Activated T-cell treated with anti-CD3 and anti-CD28 coated beads for 1 hour (primary cell): ENCODE measurements around the gene ABLIM1.

ENCODE experiments used
- DNase-seq: peaks from one replicate; pipeline ENCODE4 v3.0.0-alpha.2; 2020; ENCODE audit warnings: low read depth

Gene ABLIM1

DNA sequence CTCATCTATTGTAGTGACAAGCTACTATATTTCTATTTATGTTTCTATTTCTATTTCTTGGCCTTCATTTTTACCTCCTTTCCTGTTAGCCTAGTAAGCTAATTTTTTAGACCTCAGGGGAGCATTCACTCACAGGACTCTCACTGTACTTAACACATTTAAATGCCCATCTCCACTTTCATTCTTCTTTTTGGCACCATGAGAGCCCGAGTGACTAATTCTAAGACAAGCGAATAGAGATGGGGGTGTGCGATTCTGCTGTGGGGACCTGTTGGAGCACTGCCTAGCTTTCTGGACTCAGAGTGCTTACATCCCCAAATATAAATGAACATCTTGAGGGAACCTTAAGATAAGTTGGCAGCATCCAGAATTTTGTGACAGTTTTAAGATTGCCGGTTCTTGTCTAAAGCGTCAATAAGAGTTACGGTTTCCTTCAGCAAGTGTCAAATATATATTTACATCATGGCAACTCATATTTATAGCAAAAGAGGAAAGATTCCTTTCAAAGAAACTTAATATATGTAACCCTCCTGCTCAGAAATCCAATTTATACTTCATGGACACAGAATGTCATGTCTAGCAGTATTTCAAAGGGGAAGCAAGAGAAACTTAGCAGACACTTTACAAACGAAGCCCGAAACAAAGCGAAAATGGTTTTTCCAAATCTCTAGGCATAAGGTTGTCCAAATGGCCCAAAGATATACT lies 199.7 kb downstream of the ABLIM1 start:
- no peak for DNase-seq

DNA sequence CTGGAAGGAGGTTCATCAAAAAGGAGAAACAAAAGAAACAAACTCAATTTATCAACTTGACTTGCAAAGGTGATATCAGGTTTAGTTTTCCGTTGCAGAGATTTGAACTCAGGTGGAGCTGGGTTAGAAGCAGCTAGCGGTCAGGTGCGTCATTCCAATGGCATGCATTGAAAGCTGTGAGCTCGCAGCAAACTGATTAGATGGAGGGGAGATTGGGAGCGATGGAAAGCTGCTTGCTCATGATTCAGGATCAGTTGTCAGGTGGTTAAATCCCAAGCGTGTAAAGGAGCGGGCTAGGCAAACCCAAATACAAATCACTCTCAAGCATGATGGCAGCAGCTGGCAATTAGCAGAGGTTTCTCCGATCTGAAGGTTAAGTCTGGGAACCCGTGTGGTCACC lies 204.5 kb downstream of the ABLIM1 start:
- no peak for DNase-seq

DNA sequence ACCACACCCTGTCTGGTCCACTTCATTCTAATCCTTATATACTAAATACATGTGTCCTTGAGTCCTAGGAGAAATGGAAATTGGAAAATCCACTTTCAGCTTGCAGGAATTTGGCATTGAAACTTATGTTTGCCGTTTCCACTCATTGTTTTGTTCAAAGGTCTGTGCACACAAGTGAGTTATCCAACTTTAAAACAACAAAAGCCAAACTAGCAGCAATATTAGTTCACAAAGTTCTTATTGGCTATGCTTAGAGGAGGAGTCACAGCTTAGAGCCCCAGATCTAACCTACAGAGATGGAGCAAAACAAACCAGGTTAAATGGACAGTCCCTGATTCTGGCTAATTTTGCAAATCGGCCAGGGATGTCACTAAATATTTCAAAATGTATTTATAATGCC lies 209.2 kb downstream of the ABLIM1 start:
- DNase-seq, result no peak

DNA sequence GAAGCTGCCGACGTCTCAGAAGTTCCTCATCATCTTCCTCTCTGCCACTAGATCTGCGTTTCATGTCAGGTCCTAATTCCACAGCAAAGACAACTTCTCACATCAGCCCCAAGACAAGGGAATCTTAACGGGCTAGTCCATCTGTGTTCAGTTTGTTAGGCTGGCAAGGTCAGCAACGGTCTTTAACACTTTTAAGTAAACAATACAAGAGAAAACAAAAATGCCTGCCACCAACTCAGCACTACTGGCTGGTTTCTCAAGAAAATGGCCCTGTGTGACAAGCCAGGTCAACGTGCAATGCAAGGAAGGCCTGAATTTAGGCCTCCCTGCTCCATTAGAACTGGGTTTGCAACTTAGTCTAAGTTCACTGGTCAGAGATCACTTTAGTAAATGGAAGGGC lies 212.7 kb downstream of the ABLIM1 start:
- no peak for DNase-seq

DNA sequence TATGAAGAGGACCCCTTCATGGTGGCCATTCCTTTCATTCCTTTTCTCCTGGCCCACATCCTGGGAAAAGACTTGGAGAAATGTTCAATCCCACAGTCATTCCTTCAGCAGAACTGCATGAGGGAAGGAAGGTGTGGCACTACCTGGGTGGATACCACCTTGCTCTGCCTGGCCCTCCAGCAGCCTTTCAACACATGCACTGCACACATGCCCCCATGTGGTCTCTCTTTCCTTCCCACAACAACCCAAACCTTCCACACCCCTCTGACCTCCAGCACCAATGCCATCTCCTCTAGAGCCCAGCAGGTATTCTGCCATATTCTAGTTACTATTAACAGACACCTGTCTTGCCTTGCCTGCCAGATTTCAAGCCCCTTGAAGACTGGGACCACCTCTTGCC lies 213.3 kb downstream of the ABLIM1 start:
- DNase-seq, result no peak

DNA sequence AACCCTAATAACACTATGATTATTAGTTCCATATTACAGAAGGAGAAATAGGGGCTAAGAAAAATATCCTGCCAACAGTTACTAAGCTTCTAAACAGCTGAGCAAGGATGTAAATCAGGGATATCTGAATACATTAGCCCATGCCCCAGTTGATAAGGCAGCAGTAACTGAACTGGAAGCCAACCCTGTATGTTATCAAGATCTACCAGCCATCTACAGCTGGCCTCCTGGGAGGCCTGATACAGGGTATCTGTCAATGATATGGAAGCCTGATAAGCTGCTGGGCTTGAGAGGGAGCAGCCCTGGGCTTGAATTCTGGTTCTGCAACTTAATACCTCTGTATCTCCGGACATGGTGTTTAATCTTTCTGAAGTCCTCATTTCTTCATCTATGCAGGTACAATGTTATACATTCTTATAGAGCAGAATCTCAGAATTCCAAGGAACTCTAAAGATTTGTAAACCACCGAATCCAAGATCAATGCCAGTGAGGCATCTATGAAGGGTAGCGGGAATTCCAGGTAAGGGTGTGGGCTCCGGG lies 215.9 kb downstream of the ABLIM1 start:
- DNase-seq, result no peak

DNA sequence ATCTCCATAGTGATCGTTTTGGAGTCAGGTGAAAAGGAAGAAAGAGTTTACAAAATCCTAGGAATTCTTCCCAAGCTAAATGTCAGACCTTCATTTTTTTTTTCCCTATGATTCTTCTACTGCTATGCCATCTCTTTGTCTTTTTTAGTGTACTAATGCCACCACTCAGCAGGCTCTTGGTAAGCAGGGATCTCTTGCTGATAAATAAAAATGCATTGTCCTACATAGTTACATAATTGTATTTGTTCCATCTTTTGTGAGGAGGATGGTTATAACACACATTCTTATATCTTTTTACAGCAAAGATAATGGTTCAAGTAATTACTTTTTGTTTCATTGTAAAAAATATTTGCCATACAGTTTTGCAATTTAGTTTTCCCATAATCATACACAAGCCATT lies 217.0 kb downstream of the ABLIM1 start:
- no peak for DNase-seq

DNA sequence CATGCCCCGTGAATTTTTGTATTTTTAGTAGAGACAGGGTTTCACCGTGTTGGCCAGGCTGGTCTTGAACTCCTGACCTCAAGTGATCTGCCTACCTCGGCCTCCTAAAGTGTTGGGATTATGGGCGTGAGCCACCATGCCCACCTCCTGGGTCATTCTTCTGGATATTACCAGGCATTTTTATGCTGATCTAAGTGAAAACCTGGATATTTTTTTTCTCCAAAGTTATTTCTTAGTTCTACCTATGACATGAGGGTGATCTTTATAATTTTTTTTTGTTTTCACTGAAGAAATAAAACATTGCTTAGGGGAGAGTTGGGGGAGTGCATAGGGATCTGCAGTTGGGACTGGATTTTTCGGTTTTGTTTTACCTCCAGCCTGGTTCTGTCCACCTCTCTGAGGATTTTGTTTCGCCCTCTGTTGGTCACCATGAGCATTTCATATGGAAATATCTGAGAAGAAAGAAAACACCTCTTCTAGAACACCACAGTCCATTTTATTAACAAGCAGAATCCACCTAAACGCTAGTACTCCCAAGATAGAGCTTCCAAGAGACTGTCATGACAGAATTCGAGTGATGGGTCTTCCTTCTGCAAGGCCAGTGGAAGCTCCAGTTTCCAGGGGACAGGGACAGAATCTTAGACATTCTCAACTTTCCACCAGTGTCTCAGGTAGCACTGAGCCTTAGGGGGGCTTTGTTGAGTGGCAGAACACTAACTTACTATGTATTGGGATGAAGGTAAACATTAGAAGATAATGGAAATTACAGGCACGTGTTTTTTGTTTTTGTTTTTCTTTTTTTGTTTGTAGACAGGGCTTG lies 220.4 kb downstream of the ABLIM1 start:
- DNase-seq, result no peak

DNA sequence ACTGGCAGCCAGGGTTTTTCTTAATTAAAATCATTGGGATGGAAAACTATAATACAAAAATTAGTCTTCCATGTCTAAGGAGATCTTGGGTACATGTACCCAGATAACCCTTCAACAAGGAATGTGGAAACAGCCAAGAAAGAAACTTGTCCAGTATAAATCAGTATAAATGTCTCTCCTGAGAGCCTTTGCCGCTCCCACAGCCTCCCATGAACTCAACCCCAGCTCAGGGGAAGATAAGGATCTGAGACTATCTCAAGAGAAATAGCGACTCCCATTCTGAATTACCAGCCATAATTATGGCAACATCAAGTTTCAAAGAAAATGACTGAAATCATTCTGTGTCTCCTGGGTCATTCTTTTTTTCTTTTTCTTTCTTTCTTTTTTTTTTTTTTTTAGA lies 221.1 kb downstream of the ABLIM1 start:
- no peak for DNase-seq

DNA sequence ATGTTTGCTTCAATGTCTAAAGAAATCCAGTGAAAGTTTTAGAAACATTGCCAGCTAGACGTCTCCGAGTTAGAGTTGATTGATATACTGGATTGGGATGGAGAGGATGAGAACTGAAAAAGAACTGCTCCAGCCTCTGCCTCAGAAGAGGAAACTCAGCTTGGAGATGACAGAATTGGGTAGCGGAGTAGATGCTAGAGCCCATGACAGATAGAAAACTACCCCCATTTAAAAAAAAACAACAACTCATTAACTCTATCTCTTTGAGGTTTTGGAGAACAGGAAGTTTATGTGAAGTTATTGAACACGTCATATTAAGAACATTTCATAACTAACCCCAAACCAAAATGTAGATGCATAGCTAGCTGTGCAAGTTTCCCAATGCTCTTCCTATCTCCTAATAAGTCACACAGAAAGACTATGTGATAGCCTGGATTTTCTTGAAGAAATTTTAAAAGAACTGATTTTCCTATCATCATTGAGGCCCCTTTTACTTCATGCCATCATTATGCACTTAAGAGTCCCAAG lies 225.4 kb downstream of the ABLIM1 start:
- no peak for DNase-seq

DNA sequence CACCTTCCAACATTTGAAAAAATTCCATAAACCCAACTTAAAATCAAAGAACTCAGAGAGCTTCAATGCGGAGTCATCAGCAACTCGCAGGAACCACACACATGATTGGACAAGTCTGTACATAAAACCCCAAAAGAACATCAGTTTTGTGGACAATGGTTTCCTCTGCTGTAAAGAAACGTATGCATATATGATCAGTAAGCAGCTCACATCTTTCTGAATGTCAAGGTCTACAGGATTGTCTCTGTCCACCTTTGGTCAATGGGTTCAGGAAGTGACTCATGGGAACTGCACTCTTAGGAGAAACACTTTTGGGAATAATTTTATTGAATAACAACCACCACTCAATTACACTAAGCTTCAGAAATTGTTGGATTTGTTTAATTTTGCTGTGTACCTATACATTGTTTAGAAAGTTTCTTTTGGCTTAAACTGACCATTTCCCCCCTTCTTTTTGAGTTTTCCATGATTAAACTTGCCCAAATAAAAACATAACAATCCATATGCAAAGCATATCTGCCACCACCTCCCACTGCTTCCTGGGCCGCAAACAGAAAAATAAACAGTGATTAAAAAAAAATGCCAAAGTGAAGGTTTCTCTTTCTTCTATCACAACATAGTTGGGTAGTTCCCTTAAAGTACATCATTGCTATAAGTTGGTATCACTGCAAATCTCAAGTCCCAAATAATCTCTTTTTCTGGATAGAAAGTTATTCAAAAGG lies 226.5 kb downstream of the ABLIM1 start:
- DNase-seq, result no peak

DNA sequence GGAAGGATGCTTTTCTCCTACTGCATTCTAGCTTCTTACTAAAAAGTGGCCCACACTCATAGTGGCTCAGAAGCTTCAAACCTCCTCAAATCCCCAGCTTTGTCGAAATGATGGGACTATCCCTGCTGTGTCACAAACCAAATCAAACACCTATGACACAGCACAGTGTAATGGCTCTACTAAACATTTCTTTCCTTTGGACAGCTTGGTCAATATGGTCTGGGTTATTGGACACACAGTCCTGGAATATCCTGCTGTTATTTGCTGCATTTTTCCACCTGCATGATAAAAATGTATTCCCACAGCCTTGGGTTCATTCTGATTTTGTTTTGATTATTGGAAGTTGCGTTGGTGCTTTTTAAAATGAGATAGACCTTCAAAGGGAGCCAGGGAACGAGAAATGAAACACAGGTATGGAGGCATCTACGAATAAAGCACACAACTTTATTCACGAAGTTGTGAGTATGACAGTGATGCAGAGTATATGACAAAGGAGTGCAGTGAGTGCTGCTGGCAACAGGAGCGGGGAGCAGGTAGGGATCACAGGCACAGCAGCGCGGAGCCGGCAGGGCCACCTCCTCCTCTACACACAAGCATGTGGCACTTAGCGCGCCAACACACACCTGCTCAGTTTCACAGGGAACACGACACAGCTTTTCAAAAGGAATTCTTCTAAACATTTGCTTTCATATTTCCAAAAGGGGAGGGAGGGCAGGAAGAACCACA lies 227.2 kb downstream of the ABLIM1 start:
- DNase-seq, result no peak

DNA sequence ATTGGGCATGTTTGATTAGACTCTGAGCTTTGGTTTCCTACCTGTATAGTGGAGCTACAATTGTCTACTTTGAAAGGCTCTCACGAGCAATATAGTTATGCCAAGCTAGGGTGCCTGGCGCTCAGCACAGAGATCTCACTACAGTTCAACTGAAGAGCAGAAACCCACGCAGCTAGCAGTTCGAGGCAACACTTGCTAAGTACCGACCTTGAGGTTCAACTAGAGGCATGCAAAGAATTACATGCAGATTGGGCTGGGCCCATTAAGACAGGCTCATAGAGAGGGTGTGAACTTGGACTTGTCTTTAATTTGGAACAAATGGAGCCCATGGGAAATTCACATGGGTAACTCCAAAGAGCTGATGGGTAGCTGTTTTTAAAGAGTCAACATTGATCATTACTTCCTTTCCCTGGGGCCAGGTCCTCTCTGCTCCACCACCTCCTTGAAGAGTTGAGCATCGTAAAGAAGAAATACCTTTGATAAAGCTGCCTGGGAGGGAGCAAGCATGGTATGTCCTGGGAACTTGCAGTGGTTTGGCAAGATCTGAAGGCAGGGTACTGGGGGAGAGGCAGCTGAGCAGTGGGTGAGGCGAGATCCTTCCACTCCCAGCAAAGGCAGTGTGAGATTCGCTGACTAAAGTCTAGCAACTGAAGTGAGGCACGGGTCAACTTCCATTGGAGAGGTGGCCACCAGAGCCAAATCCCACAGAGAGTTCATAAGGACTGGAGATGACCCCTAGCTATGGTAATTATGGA lies 228.3 kb downstream of the ABLIM1 start:
- no peak for DNase-seq

DNA sequence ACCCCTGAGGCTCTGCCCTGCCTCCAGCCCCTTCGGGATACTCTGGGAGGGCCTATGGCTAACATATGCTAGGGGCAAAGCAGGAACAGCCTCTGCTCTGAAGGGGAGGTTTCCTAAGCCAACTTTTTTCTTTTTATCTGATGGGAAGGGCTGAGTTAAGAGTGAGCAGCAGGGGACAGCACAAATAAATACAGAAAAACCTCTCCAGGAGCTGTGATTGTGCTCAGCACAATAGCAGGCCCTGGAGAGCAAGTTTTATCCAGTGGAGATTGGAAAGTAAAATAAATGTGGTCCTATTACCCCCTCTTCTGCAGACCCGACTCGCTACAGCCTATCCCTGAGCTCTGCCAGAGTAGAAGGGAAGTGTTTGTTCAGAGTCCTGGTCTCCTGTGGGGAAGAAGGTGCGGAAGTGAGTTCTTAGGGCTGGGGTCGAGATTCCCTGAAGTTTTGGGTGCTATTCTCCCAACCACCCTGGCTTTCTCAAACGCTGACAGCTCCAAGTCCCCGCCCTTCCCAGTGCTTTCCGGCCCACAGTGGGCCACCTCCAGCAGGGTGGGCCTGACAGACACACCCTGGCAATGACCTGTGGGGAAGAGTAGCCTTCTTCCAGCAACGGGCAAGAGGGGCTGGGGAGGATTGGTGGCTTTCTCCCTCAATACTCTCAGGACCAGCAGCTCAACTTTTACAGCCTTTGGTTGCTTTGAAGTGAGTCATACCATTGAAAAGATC lies 230.8 kb downstream of the ABLIM1 start:
- DNase-seq, result no peak

DNA sequence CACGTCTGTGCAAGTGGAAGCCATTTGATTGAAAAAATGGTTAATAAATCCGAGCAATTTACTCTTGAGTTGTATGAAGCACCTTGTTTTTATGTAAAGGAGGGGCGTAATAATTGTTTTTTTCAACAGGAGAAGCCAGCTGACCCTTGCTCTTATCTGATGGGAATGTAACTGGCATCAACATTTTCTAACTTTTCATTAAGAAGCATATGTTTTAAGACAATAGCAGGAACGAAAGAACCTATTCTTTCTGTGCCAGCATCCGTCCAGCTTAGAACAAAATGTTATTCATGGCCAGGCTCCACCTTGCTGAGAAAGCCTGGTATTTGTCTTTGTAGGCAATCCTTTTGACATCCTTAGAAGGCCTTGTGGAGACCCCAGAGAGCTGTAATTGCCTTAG lies 231.6 kb downstream of the ABLIM1 start:
- no peak for DNase-seq

DNA sequence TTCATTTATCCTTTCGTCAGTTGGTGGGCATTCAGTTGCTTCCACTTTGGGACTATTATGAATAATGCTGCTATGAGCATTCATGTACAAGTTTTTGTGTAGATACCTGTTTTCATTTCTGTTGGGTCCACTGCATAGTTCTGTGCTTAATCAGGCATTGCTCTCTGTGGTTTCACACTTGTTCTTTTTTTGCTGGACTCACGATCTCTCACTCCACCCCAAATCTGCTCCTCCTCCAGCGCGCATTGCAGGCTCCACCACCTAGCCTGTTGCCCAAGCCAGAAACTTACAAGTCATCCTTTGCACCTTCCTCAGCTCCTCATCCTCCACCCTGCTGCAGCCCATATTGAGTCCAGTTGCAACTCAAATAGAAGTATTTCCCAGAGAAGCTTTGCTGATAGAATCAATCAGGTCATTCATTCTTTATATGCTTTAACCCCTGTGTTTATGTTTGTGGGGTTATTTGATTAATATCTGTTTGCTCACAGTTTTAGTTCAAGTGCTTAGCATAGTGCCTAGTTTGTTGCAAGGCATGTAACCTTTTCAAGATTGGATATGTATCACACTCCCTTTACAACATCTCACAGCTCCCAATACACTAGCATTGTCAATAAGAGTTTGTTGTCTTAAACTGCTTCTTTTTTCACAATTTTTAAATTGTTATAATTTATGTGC lies 237.1 kb downstream of the ABLIM1 start:
- no peak for DNase-seq

DNA sequence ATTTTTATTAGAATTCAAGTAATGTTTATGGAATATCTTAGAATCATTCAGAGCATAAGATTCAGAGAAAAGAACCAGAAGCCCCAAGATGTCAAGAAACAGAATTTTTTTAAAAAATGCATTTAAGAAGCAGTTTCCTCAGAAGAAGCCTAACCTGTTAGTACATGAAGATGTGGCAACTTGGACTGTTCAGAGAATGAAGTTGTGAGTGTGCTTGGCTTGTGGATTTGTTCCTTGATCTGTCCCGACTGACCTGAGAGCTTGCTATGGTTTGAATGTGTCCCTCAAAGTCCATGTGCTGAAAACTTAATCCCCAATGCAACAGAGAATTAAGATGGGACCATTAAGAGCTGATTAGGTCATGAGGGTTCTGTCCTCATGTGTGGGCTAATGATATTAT lies 240.0 kb downstream of the ABLIM1 start:
- DNase-seq, result no peak

DNA sequence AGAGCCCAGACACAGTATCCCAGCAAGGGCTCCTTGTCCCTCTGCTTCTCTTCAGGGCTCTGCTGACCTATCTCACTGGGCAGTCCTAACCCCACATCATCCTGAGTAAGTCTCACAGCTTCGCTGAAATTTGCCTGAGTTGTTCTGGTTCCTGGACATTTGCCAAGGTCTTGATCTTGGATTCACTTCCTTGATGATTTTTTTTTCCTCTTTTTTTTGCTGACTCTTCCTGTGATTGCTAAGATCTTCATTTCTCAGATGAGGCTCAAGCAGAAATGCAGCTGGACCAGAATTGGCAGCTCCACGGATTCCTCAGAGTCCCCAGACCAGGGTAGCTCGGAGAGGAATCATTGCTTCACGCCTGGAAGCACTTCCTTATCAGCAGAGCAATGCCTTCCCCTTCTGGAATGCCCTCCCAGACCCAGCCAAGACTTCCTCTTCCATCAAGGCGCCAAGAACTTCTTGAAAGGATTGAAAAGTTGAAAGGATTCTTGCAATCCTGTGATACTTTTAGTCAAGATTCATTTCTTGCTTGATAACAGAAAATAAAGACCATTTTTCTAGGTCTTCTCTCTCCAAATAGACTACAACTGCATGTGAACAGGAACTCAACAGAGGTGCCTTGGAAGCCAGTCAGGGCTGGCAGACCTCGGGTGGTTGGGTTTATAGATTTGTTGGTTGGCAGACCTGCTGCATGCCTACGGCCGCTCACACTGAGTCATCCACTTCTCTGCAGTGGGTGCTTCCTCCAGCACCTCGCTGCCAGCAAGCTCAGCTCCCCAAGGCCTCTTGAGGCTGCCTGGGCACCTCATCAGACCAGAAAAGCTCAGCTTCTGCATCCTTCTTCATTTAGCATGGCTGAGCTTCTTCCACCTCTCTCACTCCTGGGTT lies 244.9 kb downstream of the ABLIM1 start:
- no peak for DNase-seq

DNA sequence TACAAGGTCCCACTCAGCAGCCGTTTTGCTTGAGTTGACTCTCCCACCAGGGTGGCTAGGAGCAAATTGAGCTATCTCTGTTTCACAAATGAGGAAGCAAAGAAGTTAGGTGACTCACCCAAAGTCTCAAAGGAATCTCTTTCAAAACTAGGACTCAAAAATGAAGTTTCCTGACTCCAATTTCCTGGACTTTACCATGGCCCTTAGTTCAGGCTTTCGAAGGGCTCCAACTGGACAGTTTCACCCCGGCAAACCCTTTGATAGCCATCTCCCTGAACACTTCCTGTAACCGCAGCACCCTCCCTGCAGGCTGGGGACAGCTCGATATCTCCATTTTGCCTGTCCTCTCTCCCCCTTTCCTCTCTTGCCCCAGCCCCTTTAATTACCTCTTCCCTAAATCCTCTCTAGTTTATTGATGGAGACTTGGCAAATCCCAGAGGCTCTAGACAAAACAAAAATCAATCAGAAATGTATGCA lies 249.1 kb downstream of the ABLIM1 start:
- DNase-seq, result no peak
